ENCODE measurements around the gene MKRN3. TPM values are rescaled to one million over a fixed set of nuclear protein-coding genes. Genes with fewer than 3 reads are reported as not detected.
"Not testable (repeated sequence)": the region's sequence is repeated elsewhere in the genome, so short reads cannot be mapped to it uniquely, and the experiment has no call there.

Gene MKRN3
- total RNA-seq, 3 donors from 2014 or later = 0.61 to 3.6 TPM; not detected in 1

DNA sequence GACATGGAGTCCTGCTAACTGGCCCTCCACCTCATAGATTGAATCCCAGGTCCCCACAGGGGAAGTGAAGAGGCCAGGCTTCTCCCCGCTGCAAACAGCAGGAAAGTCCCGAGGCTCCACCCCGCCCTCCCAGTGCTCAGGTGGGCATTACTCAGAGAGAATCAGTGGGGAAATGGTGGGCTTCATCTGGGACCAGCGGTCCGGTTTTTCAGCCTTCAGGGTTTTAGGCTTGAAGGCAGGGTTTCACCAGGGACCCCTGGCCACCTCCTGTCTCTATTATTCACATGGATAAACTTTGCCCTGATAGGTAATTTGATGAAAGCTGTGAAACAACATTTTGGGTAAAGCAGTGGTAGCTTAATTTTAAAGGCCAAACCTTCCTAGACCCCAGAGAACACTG lies 31.3 kb downstream of the MKRN3 start:
- intact Hi-C loops (cut with DNase I, micrococcal nuclease) = no loop called here
- DNase-seq (no peak), ATAC-seq (no peak)
- H3K4me3 ChIP-seq = no peak overlapping the region
- H3K4me1 ChIP-seq (ENCODE audit: low read depth) = no peaks in the 10 kb centered on the region
- no peaks in the 10 kb centered on the region for H3K36me3 ChIP-seq (ENCODE audit: low read depth)
- TF ChIP-seq, protein P1, sequence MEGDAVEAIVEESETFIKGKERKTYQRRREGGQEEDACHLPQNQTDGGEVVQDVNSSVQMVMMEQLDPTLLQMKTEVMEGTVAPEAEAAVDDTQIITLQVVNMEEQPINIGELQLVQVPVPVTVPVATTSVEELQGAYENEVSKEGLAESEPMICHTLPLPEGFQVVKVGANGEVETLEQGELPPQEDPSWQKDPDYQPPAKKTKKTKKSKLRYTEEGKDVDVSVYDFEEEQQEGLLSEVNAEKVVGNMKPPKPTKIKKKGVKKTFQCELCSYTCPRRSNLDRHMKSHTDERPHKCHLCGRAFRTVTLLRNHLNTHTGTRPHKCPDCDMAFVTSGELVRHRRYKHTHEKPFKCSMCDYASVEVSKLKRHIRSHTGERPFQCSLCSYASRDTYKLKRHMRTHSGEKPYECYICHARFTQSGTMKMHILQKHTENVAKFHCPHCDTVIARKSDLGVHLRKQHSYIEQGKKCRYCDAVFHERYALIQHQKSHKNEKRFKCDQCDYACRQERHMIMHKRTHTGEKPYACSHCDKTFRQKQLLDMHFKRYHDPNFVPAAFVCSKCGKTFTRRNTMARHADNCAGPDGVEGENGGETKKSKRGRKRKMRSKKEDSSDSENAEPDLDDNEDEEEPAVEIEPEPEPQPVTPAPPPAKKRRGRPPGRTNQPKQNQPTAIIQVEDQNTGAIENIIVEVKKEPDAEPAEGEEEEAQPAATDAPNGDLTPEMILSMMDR (IDR thresholded peaks at IDR 0.05) = no peak
- H3K9me3 ChIP-seq = no peaks in the 10 kb centered on the region

DNA sequence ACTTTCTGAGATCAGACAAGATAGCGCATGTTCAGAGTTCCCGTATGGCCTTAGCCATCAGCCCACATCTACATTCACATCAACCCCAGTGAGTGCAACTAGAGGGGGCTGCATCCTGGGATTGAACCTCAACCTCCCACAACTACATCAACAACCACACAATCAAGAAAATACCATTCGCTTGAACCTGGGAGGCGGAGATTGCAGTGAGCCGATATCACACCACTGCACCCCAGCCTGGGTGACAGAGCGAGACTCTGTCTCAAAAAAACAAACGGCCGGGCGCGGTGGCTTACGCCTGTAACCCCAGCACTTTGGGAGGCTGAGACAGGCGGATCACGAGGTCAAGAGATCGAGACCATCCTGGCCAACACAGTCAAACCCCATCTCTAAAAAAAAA lies 31.8 kb downstream of the MKRN3 start:
- DNase-seq; H3K4me1 ChIP-seq (ENCODE audit: low read depth); H3K9me3 ChIP-seq; intact Hi-C loops (cut with DNase I, micrococcal nuclease); H3K4me3 ChIP-seq; ATAC-seq; H3K36me3 ChIP-seq (ENCODE audit: low read depth): not testable (repeated sequence)

DNA sequence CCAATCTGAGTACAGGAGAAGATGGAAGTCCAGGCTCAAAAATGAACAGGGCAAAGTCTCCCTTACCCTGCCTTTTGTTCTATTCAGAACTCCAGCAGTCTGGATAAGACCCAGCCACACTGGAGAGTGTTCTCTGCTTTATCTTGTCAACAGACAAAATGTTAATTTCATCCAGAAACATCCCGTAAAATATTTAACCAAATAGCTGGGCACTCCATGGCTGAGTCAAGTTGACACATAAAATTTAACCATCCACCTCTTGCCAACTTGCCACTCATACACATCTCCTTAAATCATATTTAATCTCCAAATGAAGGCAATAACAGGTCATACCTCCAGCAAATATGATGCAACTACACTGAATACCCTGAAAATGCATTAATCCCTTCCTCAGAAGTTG lies 33.6 kb downstream of the MKRN3 start:
- ATAC-seq (no peak), DNase-seq (no peak)
- Histone ChIP-seq H3K4me1 (ENCODE audit: low read depth) (no peaks in the 10 kb centered on the region), H3K4me3 (no peak overlapping the region), H3K36me3 (ENCODE audit: low read depth) (no peaks in the 10 kb centered on the region), H3K9me3 (no peaks in the 10 kb centered on the region)
- intact Hi-C loops (cut with DNase I, micrococcal nuclease) = no loop called here
- TF ChIP-seq, protein P1 (IDR thresholded peaks at IDR 0.05) = no peak

DNA sequence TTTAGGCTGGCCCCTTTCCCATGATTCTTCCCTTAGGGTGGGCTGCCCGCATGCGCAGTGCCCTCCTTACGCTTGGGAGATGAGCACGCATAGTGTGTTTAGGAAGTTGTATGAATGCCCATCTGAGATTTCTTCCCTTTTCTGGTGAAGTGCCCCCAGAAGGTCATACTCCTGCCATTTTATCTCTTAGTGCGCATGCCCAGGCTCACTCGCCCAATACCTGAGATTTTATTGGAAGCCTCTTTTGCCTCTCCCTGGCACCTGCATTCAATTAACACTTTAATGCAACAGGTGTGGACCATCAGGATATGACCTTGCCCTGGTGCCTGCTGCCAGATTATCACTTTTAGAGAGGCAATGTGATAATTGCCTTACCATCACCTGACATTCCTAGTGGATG lies 36.6 kb downstream of the MKRN3 start:
- DNase-seq (no peak), ATAC-seq (no peak)

DNA sequence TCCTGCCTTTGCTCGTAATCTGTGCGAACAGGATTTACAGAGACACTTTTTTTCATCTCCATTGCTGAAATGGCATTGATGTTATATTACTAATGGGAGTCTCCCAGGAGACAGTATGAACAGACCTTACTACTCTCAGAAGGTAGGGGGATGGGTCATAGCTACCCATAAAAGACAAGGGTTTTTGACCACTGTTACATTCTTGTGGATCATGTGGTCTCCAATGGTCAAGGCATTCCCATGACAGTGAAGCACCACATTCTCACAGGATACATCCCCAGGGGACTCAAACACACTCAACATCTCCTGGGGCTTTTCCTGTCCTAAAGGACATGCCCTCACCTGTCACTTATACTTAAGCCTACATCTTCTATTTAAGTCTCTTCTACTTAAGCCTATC lies 40.8 kb downstream of the MKRN3 start:
- Histone ChIP-seq H3K4me1 (ENCODE audit: low read depth) (no peaks in the 10 kb centered on the region), H3K4me3 (no peak overlapping the region), H3K9me3 (no peaks in the 10 kb centered on the region), H3K36me3 (ENCODE audit: low read depth) (no peaks in the 10 kb centered on the region)
- intact Hi-C loops (cut with DNase I, micrococcal nuclease) = no loop called here
- DNase-seq (no peak), ATAC-seq (no peak)
- TF ChIP-seq, protein P1 (IDR thresholded peaks at IDR 0.05) = no peak

More for the DNA sequence above, 36.6 kb downstream of the MKRN3 start:
- Histone ChIP-seq H3K36me3 (ENCODE audit: low read depth) (no peaks in the 10 kb centered on the region), H3K9me3 (no peaks in the 10 kb centered on the region), H3K4me1 (ENCODE audit: low read depth) (no peaks in the 10 kb centered on the region), H3K4me3 (no peak overlapping the region)
- TF ChIP-seq, protein P1 (IDR thresholded peaks at IDR 0.05) = no peak
- intact Hi-C loops (cut with DNase I, micrococcal nuclease) = no loop called here

DNA sequence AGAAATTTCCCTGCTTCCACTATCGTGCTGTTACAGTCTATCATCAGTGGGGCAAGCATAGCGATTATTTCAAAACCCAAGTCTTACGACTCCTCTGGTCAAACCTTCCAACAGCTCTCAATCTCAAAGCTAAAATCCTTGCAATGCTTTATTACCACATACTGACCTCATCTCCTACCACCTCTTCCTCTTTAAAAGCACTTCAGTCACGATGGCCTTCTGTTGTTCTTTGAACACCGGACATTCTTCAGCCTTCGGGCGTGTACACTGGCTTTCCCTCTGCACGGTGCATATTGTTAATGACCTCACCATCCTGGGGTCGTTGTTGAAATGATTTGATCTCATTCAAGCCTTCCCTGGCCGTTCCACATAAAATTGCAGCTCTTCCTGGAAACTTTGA lies 51.1 kb downstream of the MKRN3 start:
- TF ChIP-seq, protein P1 (IDR thresholded peaks at IDR 0.05) = no peak
- no peak for ATAC-seq
- intact Hi-C loops (cut with DNase I, micrococcal nuclease) = no loop called here
- no peaks in the 10 kb centered on the region for H3K36me3 ChIP-seq (ENCODE audit: low read depth)
- peaks cover 5% of the 10 kb centered on the region for H3K9me3 ChIP-seq
- no peak overlapping the region for H3K4me3 ChIP-seq
- no peak for DNase-seq
- no peaks in the 10 kb centered on the region for H3K4me1 ChIP-seq (ENCODE audit: low read depth)

Small RNAs within 50 kb of the gene (microRNA-seq; reads per million reads assigned to microRNA genes)
- not detected for gene MIR4508

Other genes with a start within 250 kb of the MKRN3 start
- gene GOLGA6L26, start 231.5 kb upstream of the MKRN3 start, total RNA-seq = not detected
- under 1 TPM; 0.07 to 0.38 (median 0.32) TPM for gene GOLGA8S, start 210.9 kb upstream of the MKRN3 start, total RNA-seq
- gene GOLGA6L2, start 118.4 kb upstream of the MKRN3 start, total RNA-seq = not detected
- under 1 TPM in 2 of 3 donors, not detected in 1; 0.10 to 0.54 TPM for gene MAGEL2, start 82.2 kb downstream of the MKRN3 start, total RNA-seq
- 10 to 100 TPM; 13.4 to 49.8 (median 21.8) TPM for gene NDN, start 121.6 kb downstream of the MKRN3 start, total RNA-seq